GM13976 (cell line): ENCODE measurements around the gene PTPRE.

Source experiments
- DNase-seq: peaks from one replicate; pipeline ENCODE4 v3.0.0; 2012; ENCODE audit warnings: low spot score
- CTCF ChIP-seq: IDR thresholded peaks from 2 replicates; pipeline ENCODE4 v1.5.1; 2012; ENCODE audit warnings: borderline replicate concordance, mild to moderate bottlenecking; ENCODE audit not compliant: insufficient read depth; ENCODE audit errors: extremely low read depth, missing control alignments, control extremely low read depth
- in situ Hi-C: fragments of 300-500 bp; cut with MboI; formaldehyde crosslinking; loops from one replicate; pipeline ENCODE4 v1.12.0; 2022; ENCODE audit warnings: low sequenced_read_pairs, mixed read lengths, inconsistent platforms; ENCODE audit not compliant: unreplicated experiment

PTPRE gene

GRCh38 chr10:127995939-127996338 is 89.0 kb downstream of the PTPRE start:
- in situ Hi-C loops, result no loop called here
- no peak for TF ChIP-seq CTCF
- DNase-seq, result no peak

GRCh38 chr10:127996586-127996985 is 89.7 kb downstream of the PTPRE start:
- DNase-seq, result no peak
- TF ChIP-seq CTCF, result no peak
- in situ Hi-C loops, result no loop called here

GRCh38 chr10:127997271-127997670 is 90.4 kb downstream of the PTPRE start:
- no peak for DNase-seq
- TF ChIP-seq CTCF, result no peak
- in situ Hi-C loops, result no loop called here

GRCh38 chr10:127997937-127998336 is 91.0 kb downstream of the PTPRE start:
- no peak for DNase-seq
- no peak for TF ChIP-seq CTCF
- in situ Hi-C loops, result no loop called here

GRCh38 chr10:127998501-127999144 is 91.7 kb downstream of the PTPRE start:
- DNase-seq, result no peak
- in situ Hi-C loops, result no loop called here
- no peak for TF ChIP-seq CTCF

- in situ Hi-C loops, result no loop called here
- TF ChIP-seq CTCF, result no peak
- DNase-seq, result no peak
Observed at GRCh38 chr10:127999297-128000129, 92.6 kb downstream of the PTPRE start.
